Large intestine (tissue), 3 donors: ENCODE data around the gene ERFE. TPM values are rescaled to one million over a fixed set of nuclear protein-coding genes. Genes with fewer than 3 reads are reported as not detected.

Source experiments
- DNase-seq, 2 donors: peaks; one replicate each; pipeline versions ENCODE4 v3.0.0 to v3.0.0-alpha.2; 2013
- H3K27ac ChIP-seq: one replicate; pipeline ENCODE4 v1.5.1; 2013; ENCODE audit warnings: low read length
- H3K27me3 ChIP-seq: 2 replicates; pipeline ENCODE4 v1.6.1; 2013; ENCODE audit warnings: low read length; ENCODE audit not compliant: control insufficient read depth, insufficient read depth
- H3K36me3 ChIP-seq: 2 replicates; pipeline ENCODE4 v1.6.1; 2013; ENCODE audit warnings: low read length; ENCODE audit not compliant: control insufficient read depth, insufficient read depth
- H3K4me1 ChIP-seq: one replicate; pipeline ENCODE4 v1.6.1; 2013; ENCODE audit warnings: low read length; ENCODE audit not compliant: control insufficient read depth, insufficient read depth
- H3K4me3 ChIP-seq: one replicate; pipeline ENCODE4 v1.5.1; 2013; ENCODE audit warnings: low read length
- H3K9me3 ChIP-seq: one replicate; pipeline ENCODE4 v1.6.1; 2013; ENCODE audit warnings: mild to moderate bottlenecking, low read depth, low read length, moderate library complexity; ENCODE audit not compliant: control insufficient read depth
- WGBS: methylation state at CpG from one replicate; pipeline ENCODE4 v1.1.5; 2013; ENCODE audit warnings: low lambda C conversion rate; ENCODE audit not compliant: insufficient coverage; 5-methylcytosine and 5-hydroxymethylcytosine counted together
- polyA plus RNA-seq: library from polyadenylated mRNA; unstranded; fragments of 120-200 nt; gene quantifications from one replicate; pipeline ENCODE4 v1.2.1, GENCODE V29; 2013

The ERFE gene
- polyA plus RNA-seq, 1 donor = 0.94 TPM

GRCh38 chr2:238127165-238128060 lies 31.4 kb upstream of the ERFE start:
- Histone ChIP-seq H3K27ac (no peak overlapping the region), H3K9me3 (peaks cover 8% of the 10 kb centered on the region), H3K36me3 (no peaks in the 10 kb centered on the region), H3K4me3 (peak overlapping the region; percentile 39), H3K27me3 (no peaks in the 10 kb centered on the region), H3K4me1 (peaks cover 3% of the 10 kb centered on the region)
- DNase-seq = peak; percentile 69 to 76
- no CpG with 5 or more reads among the region's 36 CpGs for WGBS

- peaks cover 8% of the 10 kb centered on the region for H3K9me3 ChIP-seq
- no peaks in the 10 kb centered on the region for H3K36me3 ChIP-seq
- peak overlapping the region; percentile 39 for H3K4me3 ChIP-seq
- no peak for DNase-seq
- no peaks in the 10 kb centered on the region for H3K27me3 ChIP-seq
- H3K27ac ChIP-seq = no peak overlapping the region
- peaks cover 3% of the 10 kb centered on the region for H3K4me1 ChIP-seq
- no CpG with 5 or more reads among the region's 22 CpGs for WGBS
Observed at GRCh38 chr2:238128061-238128440, 30.7 kb upstream of the ERFE start.

DNA sequence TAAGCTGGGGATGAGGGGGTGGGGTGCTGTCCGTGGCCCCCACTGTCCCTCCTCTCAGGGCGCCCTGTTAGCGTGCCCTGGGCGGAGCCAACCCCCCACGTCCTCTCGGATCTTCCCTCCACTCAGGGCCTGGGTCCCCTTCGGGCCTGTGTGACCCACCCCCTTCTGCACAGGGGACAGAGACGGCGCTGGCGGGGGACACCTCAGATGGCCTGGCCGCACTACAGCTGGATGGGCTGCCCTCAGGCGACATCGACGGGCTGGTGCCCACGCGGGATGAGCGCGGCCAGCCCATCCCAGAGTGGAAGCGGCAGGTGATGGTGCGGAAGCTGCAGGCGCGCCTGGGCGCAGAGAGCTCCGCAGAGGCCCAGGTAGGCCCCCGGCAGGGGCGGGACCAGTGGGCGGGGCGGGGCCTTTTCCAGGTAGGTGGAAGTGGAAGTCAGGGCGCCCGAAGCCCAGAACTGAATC lies 30.2 kb upstream of the ERFE start:
- Histone ChIP-seq H3K27me3 (no peaks in the 10 kb centered on the region), H3K9me3 (peaks cover 8% of the 10 kb centered on the region), H3K4me3 (no peak overlapping the region), H3K4me1 (peaks cover 3% of the 10 kb centered on the region), H3K27ac (no peak overlapping the region), H3K36me3 (no peaks in the 10 kb centered on the region)
- DNase-seq = no peak
- no CpG with 5 or more reads among the region's 30 CpGs for WGBS

GRCh38 chr2:238129166-238130010 lies 29.4 kb upstream of the ERFE start:
- H3K9me3 ChIP-seq = peaks cover 8% of the 10 kb centered on the region
- no peak overlapping the region for H3K27ac ChIP-seq
- no peak for DNase-seq
- peaks cover 3% of the 10 kb centered on the region for H3K4me1 ChIP-seq
- no peaks in the 10 kb centered on the region for H3K27me3 ChIP-seq
- no CpG with 5 or more reads among the region's 22 CpGs for WGBS
- H3K4me3 ChIP-seq = no peak overlapping the region
- no peaks in the 10 kb centered on the region for H3K36me3 ChIP-seq

- no CpG with 5 or more reads among the region's 28 CpGs for WGBS
- no peak overlapping the region for H3K4me3 ChIP-seq
- H3K4me1 ChIP-seq = peaks cover 3% of the 10 kb centered on the region
- peaks cover 8% of the 10 kb centered on the region for H3K9me3 ChIP-seq
- H3K27ac ChIP-seq = no peak overlapping the region
- DNase-seq = no peak
- H3K36me3 ChIP-seq = no peaks in the 10 kb centered on the region
- H3K27me3 ChIP-seq = no peaks in the 10 kb centered on the region
Observed at GRCh38 chr2:238130111-238130695, 28.6 kb upstream of the ERFE start.

DNA sequence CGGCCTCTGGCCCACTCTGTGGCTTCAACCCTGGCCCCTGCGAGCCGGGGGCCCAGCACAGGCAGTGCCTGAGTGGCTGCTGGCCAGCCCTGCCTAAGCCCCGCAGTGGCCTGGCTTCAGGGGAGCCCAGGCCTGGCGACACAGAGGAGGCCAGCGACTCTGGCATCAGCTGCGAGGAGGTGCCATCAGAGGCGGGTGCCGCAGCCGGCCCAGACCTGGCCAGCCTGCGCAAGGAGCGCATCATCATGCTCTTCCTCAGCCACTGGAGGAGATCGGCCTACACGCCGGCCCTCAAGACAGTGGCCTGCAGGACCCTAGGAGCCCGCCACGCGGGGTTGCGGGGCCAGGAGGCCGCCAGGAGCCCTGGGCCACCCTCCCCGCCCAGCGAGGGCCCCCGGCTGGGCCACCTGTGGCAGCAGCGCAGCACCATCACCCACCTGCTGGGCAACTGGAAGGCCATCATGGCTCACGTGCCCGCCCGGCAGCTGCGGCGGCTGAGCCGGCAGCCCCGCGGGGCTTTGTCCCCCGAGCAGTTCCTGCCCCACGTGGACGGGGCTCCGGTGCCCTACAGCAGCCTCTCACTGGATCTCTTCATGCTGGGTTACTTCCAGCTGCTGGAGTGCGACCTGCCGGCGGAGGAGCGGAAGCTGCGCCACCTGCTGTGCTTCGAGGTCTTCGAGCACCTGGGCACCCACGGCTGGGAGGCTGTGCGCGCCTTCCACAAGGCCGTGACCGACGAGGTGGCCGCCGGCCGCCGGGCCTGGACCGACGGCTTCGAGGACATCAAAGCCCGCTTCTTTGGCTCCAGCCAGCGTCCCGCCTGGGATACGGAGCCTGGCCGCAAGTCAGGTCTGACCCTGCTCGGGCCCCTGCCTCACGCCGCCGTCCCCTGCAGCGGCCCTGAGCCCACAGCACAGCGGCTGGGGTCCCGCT lies 27.8 kb upstream of the ERFE start:
- H3K27me3 ChIP-seq = no peaks in the 10 kb centered on the region
- no peaks in the 10 kb centered on the region for H3K36me3 ChIP-seq
- no peak for DNase-seq
- H3K4me1 ChIP-seq = peaks cover 3% of the 10 kb centered on the region
- no CpG with 5 or more reads among the region's 68 CpGs for whole genome bisulfite sequencing
- no peak overlapping the region for H3K27ac ChIP-seq
- H3K9me3 ChIP-seq = peaks cover 7% of the 10 kb centered on the region
- H3K4me3 ChIP-seq = no peak overlapping the region

GRCh38 chr2:238131761-238132462 lies 26.9 kb upstream of the ERFE start:
- no peak for DNase-seq
- Histone ChIP-seq H3K9me3 (no peaks in the 10 kb centered on the region), H3K27me3 (no peaks in the 10 kb centered on the region), H3K27ac (no peak overlapping the region), H3K4me1 (peaks cover 3% of the 10 kb centered on the region), H3K36me3 (no peaks in the 10 kb centered on the region), H3K4me3 (no peak overlapping the region)
- no CpG with 5 or more reads among the region's 14 CpGs for WGBS

DNA sequence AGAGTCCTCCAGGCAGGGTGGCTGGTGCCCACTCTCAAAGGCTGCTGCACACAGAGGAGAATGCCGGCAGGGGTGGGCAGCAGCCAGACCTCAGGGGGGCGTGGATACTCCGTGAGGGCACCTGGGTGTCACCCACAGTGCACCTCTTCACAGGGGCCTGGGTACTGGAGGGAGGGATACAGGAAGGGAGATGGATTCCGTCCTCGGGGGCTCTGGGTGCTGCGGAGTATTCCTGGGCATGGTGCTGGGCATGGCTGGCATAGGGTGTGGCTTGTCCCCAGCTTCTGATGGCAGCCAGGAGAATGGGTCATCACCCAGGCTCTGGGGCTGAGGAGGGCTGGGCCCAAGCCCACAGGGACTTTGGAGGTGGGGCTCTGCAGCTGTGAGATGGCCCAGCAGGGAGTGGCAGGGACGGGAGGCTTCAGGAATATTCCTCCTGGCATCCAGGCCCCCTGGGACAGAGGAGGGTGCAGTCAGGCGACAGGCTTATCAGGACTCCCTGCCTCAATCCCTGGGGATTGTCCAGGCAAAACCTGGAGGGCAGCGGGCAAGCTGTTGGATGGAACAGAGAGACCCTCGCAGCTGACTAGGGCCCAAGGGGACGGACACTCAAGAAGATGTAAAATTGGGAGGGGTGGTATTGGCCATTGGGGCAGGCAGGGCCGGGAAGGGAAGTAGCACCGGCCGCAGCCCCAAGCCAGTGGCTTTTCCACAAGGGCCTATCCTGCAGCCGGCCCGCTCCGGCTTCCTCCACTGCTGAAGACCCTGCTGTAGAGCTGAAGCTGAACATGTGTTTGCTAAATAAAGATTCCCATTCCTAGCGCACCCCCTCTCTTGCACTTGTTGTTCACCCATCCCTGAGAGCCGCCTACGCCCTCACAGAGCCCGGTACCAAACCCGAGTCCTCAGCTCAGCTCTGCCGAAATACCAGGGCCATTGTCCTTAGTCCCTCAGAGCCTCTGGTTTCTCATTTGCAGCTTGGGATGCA lies 26.0 kb upstream of the ERFE start:
- Histone ChIP-seq H3K27ac (no peak overlapping the region), H3K4me3 (no peak overlapping the region), H3K9me3 (no peaks in the 10 kb centered on the region), H3K27me3 (no peaks in the 10 kb centered on the region), H3K36me3 (no peaks in the 10 kb centered on the region), H3K4me1 (peaks cover 2% of the 10 kb centered on the region)
- DNase-seq = no peak
- WGBS = no CpG with 5 or more reads among the region's 23 CpGs
